NCI-H526 treated with DMSO at 0.1 percent for 48 hours (cell line): Measurements from ENCODE around the gene DOCK1.
"Not testable (repeated sequence)": the region's sequence is repeated elsewhere in the genome, so short reads cannot be mapped to it uniquely, and the experiment has no call there.

Experiments
- DNase-seq: peaks from one replicate; lab custom pipeline; 2025; lab: John Stamatoyannopoulos, UW

The DOCK1 gene

GRCh38 chr10:126904818-126905701 is at the start of gene DOCK1:
Gene DOCK1, plus strand, starts transcription at chr10:126905428. Its CDS starts 90 bp downstream, at chr10:126905518.
- DNase-seq = no peak

GRCh38 chr10:126857178-126857806 is 47.9 kb upstream of the DOCK1 start:
- no peak for DNase-seq

- no peak for DNase-seq
Observed at GRCh38 chr10:126867567-126868365, 37.5 kb upstream of the DOCK1 start.

GRCh38 chr10:126868371-126868770 is 36.9 kb upstream of the DOCK1 start:
- no peak for DNase-seq

GRCh38 chr10:126872135-126872534 is 33.1 kb upstream of the DOCK1 start:
- DNase-seq = no peak

- DNase-seq = no peak
Observed at GRCh38 chr10:126872768-126873167, 32.5 kb upstream of the DOCK1 start.

- no peak for DNase-seq
Observed at GRCh38 chr10:126876456-126876855, 28.8 kb upstream of the DOCK1 start.

- DNase-seq = no peak
Observed at GRCh38 chr10:126877390-126877789, 27.8 kb upstream of the DOCK1 start.

- no peak for DNase-seq
Observed at GRCh38 chr10:126878594-126878993, 26.6 kb upstream of the DOCK1 start.

GRCh38 chr10:126880926-126881325 is 24.3 kb upstream of the DOCK1 start:
- DNase-seq = no peak

GRCh38 chr10:126882055-126882454 is 23.2 kb upstream of the DOCK1 start:
- DNase-seq = not testable (repeated sequence)

- not testable (repeated sequence) for DNase-seq
Observed at GRCh38 chr10:126888436-126888835, 16.8 kb upstream of the DOCK1 start.

- no peak for DNase-seq
Observed at GRCh38 chr10:126889421-126889820, 15.8 kb upstream of the DOCK1 start.

- DNase-seq = not testable (repeated sequence)
Observed at GRCh38 chr10:126890797-126891196, 14.4 kb upstream of the DOCK1 start.

GRCh38 chr10:126892226-126893175 is 12.7 kb upstream of the DOCK1 start:
- DNase-seq = no peak

- no peak for DNase-seq
Observed at GRCh38 chr10:126893206-126893605, 12.0 kb upstream of the DOCK1 start.

- DNase-seq = no peak
Observed at GRCh38 chr10:126893841-126894240, 11.4 kb upstream of the DOCK1 start.

- DNase-seq = no peak
Observed at GRCh38 chr10:126895214-126895781, 9.9 kb upstream of the DOCK1 start.

GRCh38 chr10:126898460-126898859 is 6.8 kb upstream of the DOCK1 start:
- DNase-seq = no peak

- DNase-seq = not testable (repeated sequence)
Observed at GRCh38 chr10:126899529-126899928, 5.7 kb upstream of the DOCK1 start.

- DNase-seq = no peak
Observed at GRCh38 chr10:126902157-126902556, 3.1 kb upstream of the DOCK1 start.
